ENCODE data around the gene COG5.

Gene COG5

GRCh38 chr7:107267138-107267537, 296.6 kb downstream of the COG5 start:
- no peak overlapping the region for H3K4me3 ChIP-seq (ENCODE audit: low read length)
- H3K56ac ChIP-seq (ENCODE audit: low read length) = no peak overlapping the region
- H3K36me3 ChIP-seq (ENCODE audit: control insufficient read depth, insufficient read depth, low read length) = no peaks in the 10 kb centered on the region
- no peak overlapping the region for H2BK5ac ChIP-seq (ENCODE audit: low read length)
- peaks cover 2% of the 10 kb centered on the region for H3K4me1 ChIP-seq (ENCODE audit: control insufficient read depth, low read depth, low read length)
- H2BK120ac ChIP-seq (ENCODE audit: low read depth, low read length) = no peak overlapping the region
- no peak overlapping the region for H3K18ac ChIP-seq (ENCODE audit: low read length)
- no peaks in the 10 kb centered on the region for H3K79me2 ChIP-seq (ENCODE audit: control insufficient read depth, insufficient read depth, low read length)
- H3K27me3 ChIP-seq (ENCODE audit: insufficient read depth, low read length, poor library complexity) = no peaks in the 10 kb centered on the region
- H4K5ac ChIP-seq (ENCODE audit: low read length) = no peak overlapping the region
- H2AK5ac ChIP-seq (ENCODE audit: low read length) = no peak overlapping the region
- no peak for DNase-seq
- no peak overlapping the region for H3K27ac ChIP-seq (ENCODE audit: low read depth, low read length)
- H3K4me2 ChIP-seq (ENCODE audit: low read length) = no peak overlapping the region
- no peak overlapping the region for H4K8ac ChIP-seq (ENCODE audit: low read depth, low read length)
- H3K79me1 ChIP-seq (ENCODE audit: low read length) = no peaks in the 10 kb centered on the region
- no CpG with 5 or more reads among the region's 1 CpG for WGBS (ENCODE audit: extremely low coverage, insufficient coverage, low lambda C conversion rate)
- no peak overlapping the region for H2BK15ac ChIP-seq (replicated peaks; ENCODE audit: low read depth)
- H3K23ac ChIP-seq (ENCODE audit: low read length) = no peak overlapping the region
- no peak overlapping the region for H3K9ac ChIP-seq (ENCODE audit: low read length)
- H3K4ac ChIP-seq (ENCODE audit: low read depth, low read length) = no peak overlapping the region

GRCh38 chr7:107264723-107265122, 299.0 kb downstream of the COG5 start:
- H3K4me1 ChIP-seq (ENCODE audit: control insufficient read depth, low read depth, low read length) = peaks cover 2% of the 10 kb centered on the region
- no peak overlapping the region for H2BK120ac ChIP-seq (ENCODE audit: low read depth, low read length)
- no peaks in the 10 kb centered on the region for H3K36me3 ChIP-seq (ENCODE audit: control insufficient read depth, insufficient read depth, low read length)
- no peaks in the 10 kb centered on the region for H3K27me3 ChIP-seq (ENCODE audit: insufficient read depth, low read length, poor library complexity)
- H3K79me1 ChIP-seq (ENCODE audit: low read length) = no peaks in the 10 kb centered on the region
- no peak overlapping the region for H3K23ac ChIP-seq (ENCODE audit: low read length)
- no peak overlapping the region for H3K27ac ChIP-seq (ENCODE audit: low read depth, low read length)
- no peak overlapping the region for H3K18ac ChIP-seq (ENCODE audit: low read length)
- H3K4ac ChIP-seq (ENCODE audit: low read depth, low read length) = no peak overlapping the region
- H3K56ac ChIP-seq (ENCODE audit: low read length) = no peak overlapping the region
- no peak overlapping the region for H4K5ac ChIP-seq (ENCODE audit: low read length)
- H2BK15ac ChIP-seq (replicated peaks; ENCODE audit: low read depth) = no peak overlapping the region
- DNase-seq = no peak
- no peak overlapping the region for H3K4me2 ChIP-seq (ENCODE audit: low read length)
- peak overlapping the region; percentile 56 for H4K8ac ChIP-seq (ENCODE audit: low read depth, low read length)
- no peak overlapping the region for H3K4me3 ChIP-seq (ENCODE audit: low read length)
- H3K79me2 ChIP-seq (ENCODE audit: control insufficient read depth, insufficient read depth, low read length) = no peaks in the 10 kb centered on the region
- H2BK5ac ChIP-seq (ENCODE audit: low read length) = no peak overlapping the region
- no peak overlapping the region for H2AK5ac ChIP-seq (ENCODE audit: low read length)
- no peak overlapping the region for H3K9ac ChIP-seq (ENCODE audit: low read length)

- H4K5ac ChIP-seq (ENCODE audit: low read length) = no peak overlapping the region
- no peak overlapping the region for H3K18ac ChIP-seq (ENCODE audit: low read length)
- no peak overlapping the region for H2BK120ac ChIP-seq (ENCODE audit: low read depth, low read length)
- H3K27ac ChIP-seq (ENCODE audit: low read depth, low read length) = no peak overlapping the region
- no peak overlapping the region for H2AK5ac ChIP-seq (ENCODE audit: low read length)
- no peak overlapping the region for H3K4me2 ChIP-seq (ENCODE audit: low read length)
- no peak overlapping the region for H3K4ac ChIP-seq (ENCODE audit: low read depth, low read length)
- no peaks in the 10 kb centered on the region for H3K79me2 ChIP-seq (ENCODE audit: control insufficient read depth, insufficient read depth, low read length)
- no peak overlapping the region for H2BK5ac ChIP-seq (ENCODE audit: low read length)
- peaks cover 2% of the 10 kb centered on the region for H3K4me1 ChIP-seq (ENCODE audit: control insufficient read depth, low read depth, low read length)
- no CpG with 5 or more reads among the region's 2 CpGs for WGBS (ENCODE audit: extremely low coverage, insufficient coverage, low lambda C conversion rate)
- H3K9ac ChIP-seq (ENCODE audit: low read length) = no peak overlapping the region
- no peak for DNase-seq
- H3K23ac ChIP-seq (ENCODE audit: low read length) = no peak overlapping the region
- H3K36me3 ChIP-seq (ENCODE audit: control insufficient read depth, insufficient read depth, low read length) = no peaks in the 10 kb centered on the region
- H3K79me1 ChIP-seq (ENCODE audit: low read length) = no peaks in the 10 kb centered on the region
- no peak overlapping the region for H3K4me3 ChIP-seq (ENCODE audit: low read length)
- H2BK15ac ChIP-seq (replicated peaks; ENCODE audit: low read depth) = no peak overlapping the region
- no peak overlapping the region for H3K56ac ChIP-seq (ENCODE audit: low read length)
- no peak overlapping the region for H4K8ac ChIP-seq (ENCODE audit: low read depth, low read length)
- H3K27me3 ChIP-seq (ENCODE audit: insufficient read depth, low read length, poor library complexity) = no peaks in the 10 kb centered on the region
Measured at GRCh38 chr7:107262857-107263256, 300.9 kb downstream of the COG5 start.

- Histone ChIP-seq H3K79me1 (ENCODE audit: low read length) (no peaks in the 10 kb centered on the region), H3K79me2 (ENCODE audit: control insufficient read depth, insufficient read depth, low read length) (no peaks in the 10 kb centered on the region), H3K4ac (ENCODE audit: low read depth, low read length) (no peak overlapping the region), H2BK5ac (ENCODE audit: low read length) (no peak overlapping the region), H3K9ac (ENCODE audit: low read length) (no peak overlapping the region), H3K23ac (ENCODE audit: low read length) (no peak overlapping the region), H3K4me2 (ENCODE audit: low read length) (no peak overlapping the region), H2AK5ac (ENCODE audit: low read length) (no peak overlapping the region), H3K4me1 (ENCODE audit: control insufficient read depth, low read depth, low read length) (peaks cover 2% of the 10 kb centered on the region), H3K27me3 (ENCODE audit: insufficient read depth, low read length, poor library complexity) (no peaks in the 10 kb centered on the region), H3K4me3 (ENCODE audit: low read length) (no peak overlapping the region), H2BK15ac (replicated peaks; ENCODE audit: low read depth) (no peak overlapping the region), H4K5ac (ENCODE audit: low read length) (no peak overlapping the region), H3K27ac (ENCODE audit: low read depth, low read length) (no peak overlapping the region), H3K18ac (ENCODE audit: low read length) (no peak overlapping the region), H3K36me3 (ENCODE audit: control insufficient read depth, insufficient read depth, low read length) (no peaks in the 10 kb centered on the region), H3K56ac (ENCODE audit: low read length) (no peak overlapping the region), H2BK120ac (ENCODE audit: low read depth, low read length) (no peak overlapping the region), H4K8ac (ENCODE audit: low read depth, low read length) (no peak overlapping the region)
- no peak for DNase-seq
- WGBS (ENCODE audit: extremely low coverage, insufficient coverage, low lambda C conversion rate) = no CpG with 5 or more reads among the region's 5 CpGs
Measured at GRCh38 chr7:107258737-107259136, 305.0 kb downstream of the COG5 start.

GRCh38 chr7:107255602-107256001, 308.1 kb downstream of the COG5 start:
- no peak overlapping the region for H3K56ac ChIP-seq (ENCODE audit: low read length)
- no peak overlapping the region for H3K23ac ChIP-seq (ENCODE audit: low read length)
- H2BK120ac ChIP-seq (ENCODE audit: low read depth, low read length) = no peak overlapping the region
- no peaks in the 10 kb centered on the region for H3K4me1 ChIP-seq (ENCODE audit: control insufficient read depth, low read depth, low read length)
- no peak overlapping the region for H3K18ac ChIP-seq (ENCODE audit: low read length)
- H3K4me3 ChIP-seq (ENCODE audit: low read length) = no peak overlapping the region
- WGBS (ENCODE audit: extremely low coverage, insufficient coverage, low lambda C conversion rate) = no CpG with 5 or more reads among the region's 4 CpGs
- no peak overlapping the region for H4K5ac ChIP-seq (ENCODE audit: low read length)
- H4K8ac ChIP-seq (ENCODE audit: low read depth, low read length) = no peak overlapping the region
- H3K36me3 ChIP-seq (ENCODE audit: control insufficient read depth, insufficient read depth, low read length) = no peaks in the 10 kb centered on the region
- no peak overlapping the region for H2BK15ac ChIP-seq (replicated peaks; ENCODE audit: low read depth)
- H3K27ac ChIP-seq (ENCODE audit: low read depth, low read length) = no peak overlapping the region
- no peaks in the 10 kb centered on the region for H3K27me3 ChIP-seq (ENCODE audit: insufficient read depth, low read length, poor library complexity)
- H3K79me1 ChIP-seq (ENCODE audit: low read length) = no peaks in the 10 kb centered on the region
- no peak overlapping the region for H3K9ac ChIP-seq (ENCODE audit: low read length)
- no peak overlapping the region for H2AK5ac ChIP-seq (ENCODE audit: low read length)
- H3K4me2 ChIP-seq (ENCODE audit: low read length) = no peak overlapping the region
- no peaks in the 10 kb centered on the region for H3K79me2 ChIP-seq (ENCODE audit: control insufficient read depth, insufficient read depth, low read length)
- DNase-seq = no peak
- H2BK5ac ChIP-seq (ENCODE audit: low read length) = no peak overlapping the region
- H3K4ac ChIP-seq (ENCODE audit: low read depth, low read length) = no peak overlapping the region

GRCh38 chr7:107254398-107254985, 309.2 kb downstream of the COG5 start:
- Histone ChIP-seq H3K18ac (ENCODE audit: low read length) (no peak overlapping the region), H3K23ac (ENCODE audit: low read length) (no peak overlapping the region), H3K4me1 (ENCODE audit: control insufficient read depth, low read depth, low read length) (no peaks in the 10 kb centered on the region), H3K4me3 (ENCODE audit: low read length) (no peak overlapping the region), H3K79me1 (ENCODE audit: low read length) (no peaks in the 10 kb centered on the region), H2BK5ac (ENCODE audit: low read length) (no peak overlapping the region), H3K56ac (ENCODE audit: low read length) (no peak overlapping the region), H3K4me2 (ENCODE audit: low read length) (no peak overlapping the region), H2BK120ac (ENCODE audit: low read depth, low read length) (no peak overlapping the region), H4K5ac (ENCODE audit: low read length) (no peak overlapping the region), H2BK15ac (replicated peaks; ENCODE audit: low read depth) (no peak overlapping the region), H3K36me3 (ENCODE audit: control insufficient read depth, insufficient read depth, low read length) (no peaks in the 10 kb centered on the region), H3K27ac (ENCODE audit: low read depth, low read length) (no peak overlapping the region), H3K4ac (ENCODE audit: low read depth, low read length) (no peak overlapping the region), H4K8ac (ENCODE audit: low read depth, low read length) (no peak overlapping the region), H3K79me2 (ENCODE audit: control insufficient read depth, insufficient read depth, low read length) (no peaks in the 10 kb centered on the region), H2AK5ac (ENCODE audit: low read length) (no peak overlapping the region), H3K27me3 (ENCODE audit: insufficient read depth, low read length, poor library complexity) (no peaks in the 10 kb centered on the region), H3K9ac (ENCODE audit: low read length) (no peak overlapping the region)
- DNase-seq = no peak
- no CpG with 5 or more reads among the region's 5 CpGs for WGBS (ENCODE audit: extremely low coverage, insufficient coverage, low lambda C conversion rate)

Measured in mesendoderm (in vitro differentiated cells).